ENCODE results near the gene TRIM37.

Gene TRIM37

GRCh38 chr17:59152925-59153324 is 46.2 kb upstream of the TRIM37 start:
- Histone ChIP-seq H3K9me3 (no peaks in the 10 kb centered on the region), H3K4me3 (no peak overlapping the region), H3K27me3 (no peaks in the 10 kb centered on the region), H3K36me3 (no peaks in the 10 kb centered on the region), H3K27ac (peak overlapping the region; percentile 63 to 82), H3K4me1 (peaks cover 0 to 22% (median 6%) of the 10 kb centered on the region in 4 donors)
- no peak for DNase-seq
- intact Hi-C loops (cut with DNase I; ENCODE audit: low total_unique reads) = no loop called here
- TF ChIP-seq CTCF (IDR thresholded peaks at IDR 0.05) = no peak

GRCh38 chr17:59151591-59151990 is 44.9 kb upstream of the TRIM37 start:
- intact Hi-C loops (cut with DNase I; ENCODE audit: low total_unique reads) = no loop called here
- H3K27me3 ChIP-seq = no peaks in the 10 kb centered on the region
- no peaks in the 10 kb centered on the region for H3K9me3 ChIP-seq
- no peak overlapping the region for H3K4me3 ChIP-seq
- DNase-seq = no peak
- H3K27ac ChIP-seq = no peak overlapping the region
- no peaks in the 10 kb centered on the region for H3K36me3 ChIP-seq
- TF ChIP-seq CTCF (IDR thresholded peaks at IDR 0.05) = no peak
- H3K4me1 ChIP-seq = peaks cover 0 to 22% (median 6%) of the 10 kb centered on the region in 4 donors

GRCh38 chr17:59151006-59151405 is 44.3 kb upstream of the TRIM37 start:
- no peak overlapping the region for H3K27ac ChIP-seq
- no peak for DNase-seq
- H3K36me3 ChIP-seq = no peaks in the 10 kb centered on the region
- H3K9me3 ChIP-seq = no peaks in the 10 kb centered on the region
- peaks cover 0 to 18% (median 4%) of the 10 kb centered on the region in 4 donors for H3K4me1 ChIP-seq
- TF ChIP-seq CTCF (IDR thresholded peaks at IDR 0.05) = no peak
- no peak overlapping the region for H3K4me3 ChIP-seq
- intact Hi-C loops (cut with DNase I; ENCODE audit: low total_unique reads) = no loop called here
- H3K27me3 ChIP-seq = no peaks in the 10 kb centered on the region

GRCh38 chr17:59149841-59150511 is 43.3 kb upstream of the TRIM37 start:
- H3K36me3 ChIP-seq = no peaks in the 10 kb centered on the region
- TF ChIP-seq CTCF (IDR thresholded peaks at IDR 0.05) = no peak
- H3K27ac ChIP-seq = no peak overlapping the region
- H3K4me1 ChIP-seq = peaks cover 0 to 14% (median 0%) of the 10 kb centered on the region in 4 donors
- H3K4me3 ChIP-seq = no peak overlapping the region
- intact Hi-C loops (cut with DNase I; ENCODE audit: low total_unique reads) = no loop called here
- H3K9me3 ChIP-seq = no peaks in the 10 kb centered on the region
- H3K27me3 ChIP-seq = no peaks in the 10 kb centered on the region
- no peak for DNase-seq

GRCh38 chr17:59149051-59149450 is 42.4 kb upstream of the TRIM37 start:
- no peak for TF ChIP-seq CTCF (IDR thresholded peaks at IDR 0.05)
- Histone ChIP-seq H3K27me3 (no peaks in the 10 kb centered on the region), H3K4me1 (peaks cover 0 to 14% (median 0%) of the 10 kb centered on the region in 4 donors), H3K9me3 (no peaks in the 10 kb centered on the region), H3K36me3 (no peaks in the 10 kb centered on the region), H3K4me3 (no peak overlapping the region), H3K27ac (no peak overlapping the region)
- no peak for DNase-seq
- intact Hi-C loops (cut with DNase I; ENCODE audit: low total_unique reads) = no loop called here
